ENCODE results near the gene GPRIN2. TPM values are rescaled to one million over a fixed set of nuclear protein-coding genes. Genes with fewer than 3 reads are reported as not detected.
"Not testable (repeated sequence)": the region's sequence is repeated elsewhere in the genome, so short reads cannot be mapped to it uniquely, and the experiment has no call there.

The GPRIN2 gene
- total and polyA plus RNA-seq, 7 experiments from 2014 or later: not detected

GRCh38 chr10:46570655-46571054 is 14.2 kb upstream of the GPRIN2 start:
- H3K27me3 ChIP-seq (ENCODE audit: control insufficient read depth in 2 of 2, insufficient read depth in 2 of 2, low read length in 2 of 2); DNase-seq; H3K36me3 ChIP-seq (ENCODE audit: control insufficient read depth in 2 of 3, insufficient read depth in 3 of 3, low read length in 3 of 3); ATAC-seq; H3K9me3 Mint-ChIP-seq; H3K4me3 ChIP-seq (ENCODE audit: low read length); H3K27me3 Mint-ChIP-seq; H3K27ac Mint-ChIP-seq; H3K27ac ChIP-seq (ENCODE audit: low read depth, low read length); H3K4me1 Mint-ChIP-seq; H3K9me3 ChIP-seq (ENCODE audit: control insufficient read depth in 2 of 3, low read length in 3 of 3); CTCF ChIA-PET; H3K36me3 Mint-ChIP-seq; H3K4me3 Mint-ChIP-seq; intact Hi-C loops (cut with micrococcal nuclease); POLR2A ChIA-PET; H3K4me1 ChIP-seq (ENCODE audit: control insufficient read depth in 2 of 2, insufficient read depth in 2 of 2, low read length in 2 of 2): not testable (repeated sequence)

GRCh38 chr10:46567151-46567550 is 10.7 kb upstream of the GPRIN2 start:
- H3K27me3 ChIP-seq (ENCODE audit: control insufficient read depth in 2 of 2, insufficient read depth in 2 of 2, low read length in 2 of 2); H3K4me1 Mint-ChIP-seq; H3K9me3 Mint-ChIP-seq; H3K27ac ChIP-seq (ENCODE audit: low read depth, low read length); H3K4me3 ChIP-seq (ENCODE audit: low read length); H3K4me1 ChIP-seq (ENCODE audit: control insufficient read depth in 2 of 2, insufficient read depth in 2 of 2, low read length in 2 of 2); CTCF ChIA-PET; H3K9me3 ChIP-seq (ENCODE audit: control insufficient read depth in 2 of 3, low read length in 3 of 3); POLR2A ChIA-PET; intact Hi-C loops (cut with micrococcal nuclease); H3K4me3 Mint-ChIP-seq; H3K27ac Mint-ChIP-seq; ATAC-seq; H3K36me3 ChIP-seq (ENCODE audit: control insufficient read depth in 2 of 3, insufficient read depth in 3 of 3, low read length in 3 of 3); DNase-seq; H3K27me3 Mint-ChIP-seq; H3K36me3 Mint-ChIP-seq: not testable (repeated sequence)

- H3K9me3 Mint-ChIP-seq; POLR2A ChIA-PET; H3K4me1 ChIP-seq (ENCODE audit: control insufficient read depth in 2 of 2, insufficient read depth in 2 of 2, low read length in 2 of 2); intact Hi-C loops (cut with micrococcal nuclease); H3K27me3 Mint-ChIP-seq; H3K27me3 ChIP-seq (ENCODE audit: control insufficient read depth in 2 of 2, insufficient read depth in 2 of 2, low read length in 2 of 2); H3K36me3 Mint-ChIP-seq; H3K36me3 ChIP-seq (ENCODE audit: control insufficient read depth in 2 of 3, insufficient read depth in 3 of 3, low read length in 3 of 3); H3K4me3 ChIP-seq (ENCODE audit: low read length); H3K4me1 Mint-ChIP-seq; CTCF ChIA-PET; H3K27ac ChIP-seq (ENCODE audit: low read depth, low read length); H3K9me3 ChIP-seq (ENCODE audit: control insufficient read depth in 2 of 3, low read length in 3 of 3): not testable (repeated sequence)
- Mint-ChIP-seq H3K4me3 (peak overlapping the region in 5 of 10 donors; percentile 1 to 69 (median 46)), H3K27ac (peak overlapping the region in 2 of 9 donors; percentile 38 to 44)
- peak; percentile 86 for ATAC-seq
- DNase-seq: peak in 8 of 9 donors; percentile 8 to 58 (median 36)
Observed at GRCh38 chr10:46565591-46566332, 9.3 kb upstream of the GPRIN2 start.

GRCh38 chr10:46560952-46561351 is 4.5 kb upstream of the GPRIN2 start:
- H3K4me3 Mint-ChIP-seq: no peak overlapping the region
- DNase-seq: no peak
- POLR2A ChIA-PET: no interaction called here

GRCh38 chr10:46560381-46560780 is 3.9 kb upstream of the GPRIN2 start:
- DNase-seq: no peak
- H3K4me1 Mint-ChIP-seq: peaks cover 0 to 12% (median 5%) of the 10 kb centered on the region in 7 donors
- Histone ChIP-seq H3K27ac (ENCODE audit: low read depth, low read length) (no peak overlapping the region), H3K4me3 (ENCODE audit: low read length) (no peak overlapping the region), H3K27me3 (ENCODE audit: control insufficient read depth in 2 of 2, insufficient read depth in 2 of 2, low read length in 2 of 2) (peaks cover 0 to 3% of the 10 kb centered on the region in 2 donors), H3K4me1 (ENCODE audit: control insufficient read depth in 2 of 2, insufficient read depth in 2 of 2, low read length in 2 of 2) (no peaks in the 10 kb centered on the region), H3K36me3 (ENCODE audit: control insufficient read depth in 2 of 3, insufficient read depth in 3 of 3, low read length in 3 of 3) (no peaks in the 10 kb centered on the region), H3K9me3 (ENCODE audit: control insufficient read depth in 2 of 3, low read length in 3 of 3) (no peaks in the 10 kb centered on the region)
- ChIA-PET POLR2A (no interaction called here), CTCF (no interaction called here)
- H3K4me3 Mint-ChIP-seq: no peak overlapping the region
- no peak for ATAC-seq
- no peak overlapping the region for H3K27ac Mint-ChIP-seq
- H3K9me3 Mint-ChIP-seq: no peaks in the 10 kb centered on the region
- peaks cover 0 to 7% (median 0%) of the 10 kb centered on the region in 5 donors for H3K36me3 Mint-ChIP-seq
- H3K27me3 Mint-ChIP-seq: peaks cover 0 to 7% (median 0%) of the 10 kb centered on the region in 5 donors
- intact Hi-C loops (cut with micrococcal nuclease): no loop called here

More at GRCh38 chr10:46560952-46561351, 4.5 kb upstream of the GPRIN2 start:
- no peak overlapping the region for H3K27ac ChIP-seq (ENCODE audit: low read depth, low read length)
- Mint-ChIP-seq H3K9me3 (no peaks in the 10 kb centered on the region), H3K36me3 (peaks cover 0 to 7% (median 0%) of the 10 kb centered on the region in 5 donors), H3K27me3 (peaks cover 0 to 7% (median 2%) of the 10 kb centered on the region in 5 donors), H3K4me1 (peaks cover 0 to 12% (median 7%) of the 10 kb centered on the region in 7 donors), H3K27ac (no peak overlapping the region)
- H3K36me3 ChIP-seq (ENCODE audit: control insufficient read depth in 2 of 3, insufficient read depth in 3 of 3, low read length in 3 of 3): no peaks in the 10 kb centered on the region
- no peaks in the 10 kb centered on the region for H3K27me3 ChIP-seq (ENCODE audit: control insufficient read depth in 2 of 2, insufficient read depth in 2 of 2, low read length in 2 of 2)
- CTCF ChIA-PET: no interaction called here
- ATAC-seq: no peak
- H3K4me3 ChIP-seq (ENCODE audit: low read length): no peak overlapping the region
- no peaks in the 10 kb centered on the region for H3K4me1 ChIP-seq (ENCODE audit: control insufficient read depth in 2 of 2, insufficient read depth in 2 of 2, low read length in 2 of 2)
- no peaks in the 10 kb centered on the region for H3K9me3 ChIP-seq (ENCODE audit: control insufficient read depth in 2 of 3, low read length in 3 of 3)
- intact Hi-C loops (cut with micrococcal nuclease): no loop called here

GRCh38 chr10:46559231-46559671 is 2.8 kb upstream of the GPRIN2 start:
- Histone ChIP-seq H3K4me3 (ENCODE audit: low read length) (no peak overlapping the region), H3K9me3 (ENCODE audit: control insufficient read depth in 2 of 3, low read length in 3 of 3) (no peaks in the 10 kb centered on the region), H3K27ac (ENCODE audit: low read depth, low read length) (no peak overlapping the region), H3K4me1 (ENCODE audit: control insufficient read depth in 2 of 2, insufficient read depth in 2 of 2, low read length in 2 of 2) (no peaks in the 10 kb centered on the region), H3K27me3 (ENCODE audit: control insufficient read depth in 2 of 2, insufficient read depth in 2 of 2, low read length in 2 of 2) (peaks cover 0 to 5% of the 10 kb centered on the region in 2 donors), H3K36me3 (ENCODE audit: control insufficient read depth in 2 of 3, insufficient read depth in 3 of 3, low read length in 3 of 3) (no peaks in the 10 kb centered on the region)
- Mint-ChIP-seq H3K4me1 (peaks cover 0 to 12% (median 5%) of the 10 kb centered on the region in 7 donors), H3K4me3 (no peak overlapping the region), H3K9me3 (no peaks in the 10 kb centered on the region), H3K27ac (no peak overlapping the region), H3K36me3 (peaks cover 0 to 7% (median 0%) of the 10 kb centered on the region in 5 donors), H3K27me3 (peaks cover 0 to 7% (median 0%) of the 10 kb centered on the region in 5 donors)
- no peak for DNase-seq
- ATAC-seq: no peak
- ChIA-PET CTCF (interaction anchor here (1.4 kb wide), 1 partner anchor 330 kb away, joined by 3 read pairs; no protein-coding TSS in a partner anchor), POLR2A (no interaction called here)
- intact Hi-C loops (cut with micrococcal nuclease): no loop called here

All from naive thymus-derived CD4-positive, alpha-beta T cell (primary cell).